GM21619 (cell line): ENCODE results near the gene MEAK7.

Experiments used
- ATAC-seq: cut with Tn5 transposase; IDR thresholded peaks from one replicate; pipeline ENCODE4 v1.9.1; 2021; ENCODE audit not compliant: unreplicated experiment

MEAK7 gene

GRCh38 chr16:84495506-84495905 lies 9.0 kb downstream of the MEAK7 start:
- no peak for ATAC-seq

- no peak for ATAC-seq
Measured at GRCh38 chr16:84489131-84489530, 15.3 kb downstream of the MEAK7 start.

- no peak for ATAC-seq
Measured at GRCh38 chr16:84487358-84487757, 17.1 kb downstream of the MEAK7 start.

- ATAC-seq: no peak
Measured at GRCh38 chr16:84486551-84487235, 17.8 kb downstream of the MEAK7 start.

- ATAC-seq: no peak
Measured at GRCh38 chr16:84486126-84486525, 18.3 kb downstream of the MEAK7 start.

- no peak for ATAC-seq
Measured at GRCh38 chr16:84485255-84486010, 19.0 kb downstream of the MEAK7 start.

GRCh38 chr16:84484579-84485254 lies 19.7 kb downstream of the MEAK7 start:
- ATAC-seq: no peak

- ATAC-seq: no peak
Measured at GRCh38 chr16:84483882-84484565, 20.4 kb downstream of the MEAK7 start.

GRCh38 chr16:84482951-84483881 lies 21.2 kb downstream of the MEAK7 start:
- no peak for ATAC-seq

- no peak for ATAC-seq
Measured at GRCh38 chr16:84482001-84482891, 22.2 kb downstream of the MEAK7 start.

GRCh38 chr16:84481051-84481735 lies 23.3 kb downstream of the MEAK7 start:
- no peak for ATAC-seq

GRCh38 chr16:84479716-84480450 lies 24.6 kb downstream of the MEAK7 start:
- ATAC-seq: no peak

- ATAC-seq: no peak
Measured at GRCh38 chr16:84478172-84478947, 26.1 kb downstream of the MEAK7 start.

GRCh38 chr16:84477661-84478060 lies 26.8 kb downstream of the MEAK7 start:
- ATAC-seq: no peak

GRCh38 chr16:84476401-84476800 lies 28.1 kb downstream of the MEAK7 start:
- no peak for ATAC-seq

- ATAC-seq: no peak
Measured at GRCh38 chr16:84475643-84476240, 28.7 kb downstream of the MEAK7 start.

- ATAC-seq: no peak
Measured at GRCh38 chr16:84471966-84472365, 32.5 kb downstream of the MEAK7 start.
